Osteocyte (in vitro differentiated cells): ENCODE measurements around the gene DOP1B. TPM values are rescaled to one million over a fixed set of nuclear protein-coding genes. Genes with fewer than 3 reads are reported as not detected.
A peak's percentile ranks its signal among the peaks of the same experiment; 100 is the strongest.
"Not testable (repeated sequence)": the region's sequence is repeated elsewhere in the genome, so short reads cannot be mapped to it uniquely, and the experiment has no call there.

Experiments
- DNase-seq: peaks from one replicate; pipeline ENCODE4 v3.0.0; 2021; ENCODE audit warnings: mixed read lengths; ENCODE audit not compliant: unreplicated experiment; ENCODE audit errors: extremely low spot score
- H3K27ac Mint-ChIP-seq: one replicate; pipeline ENCODE4 v1.8.0; 2021; ENCODE audit warnings: mild to moderate bottlenecking, mixed read lengths; ENCODE audit not compliant: unreplicated experiment
- H3K27me3 Mint-ChIP-seq: one replicate; pipeline ENCODE4 v1.8.0; 2021; ENCODE audit warnings: mixed read lengths; ENCODE audit not compliant: unreplicated experiment
- H3K36me3 Mint-ChIP-seq: one replicate; pipeline ENCODE4 v1.8.0; 2021; ENCODE audit warnings: mixed read lengths; ENCODE audit not compliant: unreplicated experiment
- H3K4me1 Mint-ChIP-seq: one replicate; pipeline ENCODE4 v1.8.0; 2021; ENCODE audit warnings: mixed read lengths; ENCODE audit not compliant: unreplicated experiment
- H3K4me3 Mint-ChIP-seq: one replicate; pipeline ENCODE4 v1.8.0; 2021; ENCODE audit warnings: mild to moderate bottlenecking, moderate library complexity, mixed read lengths; ENCODE audit not compliant: unreplicated experiment
- H3K9me3 Mint-ChIP-seq: one replicate; pipeline ENCODE4 v1.8.0; 2021; ENCODE audit warnings: mixed read lengths; ENCODE audit not compliant: unreplicated experiment
- CTCF ChIP-seq: fragments of 200-600 bp; sonication (generic); IDR thresholded peaks from 2 replicates; pipeline ENCODE4 v1.5.0; 2021; ENCODE audit warnings: antibody characterized with exemption, mild to moderate bottlenecking, moderate library complexity
- total RNA-seq: library from RNA; stranded (reverse); gene quantifications from 2 replicates; pipeline ENCODE4 v1.2.1, GENCODE V29; 2021

Gene DOP1B
- total RNA-seq, 1 donor from 2014 or later, result 14.3 TPM

GRCh38 chr21:36141513-36141925 lies 15.1 kb upstream of the DOP1B start:
- no peak overlapping the region for H3K4me3 Mint-ChIP-seq
- H3K9me3 Mint-ChIP-seq, result no peaks in the 10 kb centered on the region
- H3K4me1 Mint-ChIP-seq, result peaks cover 5% of the 10 kb centered on the region
- no peak overlapping the region for H3K27ac Mint-ChIP-seq
- peak; percentile 96 for TF ChIP-seq CTCF
- peaks cover 5% of the 10 kb centered on the region for H3K36me3 Mint-ChIP-seq
- H3K27me3 Mint-ChIP-seq, result no peaks in the 10 kb centered on the region
- DNase-seq, result no peak

- not testable (repeated sequence) for DNase-seq, H3K27me3 Mint-ChIP-seq, H3K27ac Mint-ChIP-seq, H3K4me3 Mint-ChIP-seq, H3K9me3 Mint-ChIP-seq, H3K4me1 Mint-ChIP-seq, H3K36me3 Mint-ChIP-seq
These were observed 12.4 kb upstream of the DOP1B start for GRCh38 chr21:36144233-36144632.

GRCh38 chr21:36145259-36145658 lies 11.4 kb upstream of the DOP1B start:
- no peak overlapping the region for H3K27ac Mint-ChIP-seq
- peaks cover 5% of the 10 kb centered on the region for H3K36me3 Mint-ChIP-seq
- H3K4me3 Mint-ChIP-seq, result no peak overlapping the region
- H3K27me3 Mint-ChIP-seq, result no peaks in the 10 kb centered on the region
- TF ChIP-seq CTCF, result no peak
- H3K4me1 Mint-ChIP-seq, result peaks cover 3% of the 10 kb centered on the region
- no peak for DNase-seq
- no peaks in the 10 kb centered on the region for H3K9me3 Mint-ChIP-seq

- Mint-ChIP-seq H3K27me3 (no peaks in the 10 kb centered on the region), H3K36me3 (peaks cover 2% of the 10 kb centered on the region), H3K27ac (no peak overlapping the region), H3K4me3 (no peak overlapping the region), H3K4me1 (peaks cover 6% of the 10 kb centered on the region), H3K9me3 (no peaks in the 10 kb centered on the region)
- no peak for TF ChIP-seq CTCF
- DNase-seq, result no peak
These were observed 8.7 kb upstream of the DOP1B start for GRCh38 chr21:36147911-36148310.

GRCh38 chr21:36148886-36149285 lies 7.7 kb upstream of the DOP1B start:
- no peak overlapping the region for H3K4me3 Mint-ChIP-seq

More at GRCh38 chr21:36148886-36149285, 7.7 kb upstream of the DOP1B start:
- peaks cover 6% of the 10 kb centered on the region for H3K4me1 Mint-ChIP-seq
- DNase-seq, result no peak
- no peak overlapping the region for H3K27ac Mint-ChIP-seq
- H3K36me3 Mint-ChIP-seq, result peaks cover 2% of the 10 kb centered on the region
- no peak for TF ChIP-seq CTCF
- no peaks in the 10 kb centered on the region for H3K27me3 Mint-ChIP-seq
- no peaks in the 10 kb centered on the region for H3K9me3 Mint-ChIP-seq
